ACC112 (cell line): ENCODE measurements around the gene CCL5.
"Not testable (repeated sequence)": the region's sequence is repeated elsewhere in the genome, so short reads cannot be mapped to it uniquely, and the experiment has no call there.

Experiments used
- H2AFZ ChIP-seq: fragments of 200-600 bp; sonication (generic); one replicate; pipeline ENCODE4 v1.6.0; 2017; ENCODE audit warnings: antibody characterized with exemption, low read length; ENCODE audit not compliant: unreplicated experiment
- H3K27ac ChIP-seq: fragments of 200-600 bp; sonication (generic); 2 replicates; pipeline ENCODE4 v1.5.1; 2014; ENCODE audit warnings: low read depth, mild to moderate bottlenecking, antibody characterized with exemption, low read length, moderate library complexity
- H3K27me3 ChIP-seq: fragments of 200-600 bp; sonication (generic); 2 replicates; pipeline ENCODE4 v1.6.1; 2014; ENCODE audit warnings: mild to moderate bottlenecking, antibody characterized with exemption, low read length, moderate library complexity, mixed read lengths; ENCODE audit not compliant: insufficient read depth
- H3K36me3 ChIP-seq: fragments of 200-600 bp; sonication (generic); 2 replicates; pipeline ENCODE4 v1.6.1; 2016; ENCODE audit warnings: mild to moderate bottlenecking, antibody characterized with exemption, low read length, moderate library complexity, mixed read lengths; ENCODE audit not compliant: insufficient read depth
- H3K4me1 ChIP-seq: fragments of 200-600 bp; sonication (generic); one replicate; pipeline ENCODE4 v1.6.1; 2016; ENCODE audit warnings: low read length, mixed read lengths; ENCODE audit not compliant: insufficient read depth, unreplicated experiment, control insufficient read depth
- H3K4me3 ChIP-seq: fragments of 200-600 bp; sonication (generic); 2 replicates; pipeline ENCODE4 v1.5.1; 2014; ENCODE audit warnings: mild to moderate bottlenecking, low read depth, low read length
- H3K79me2 ChIP-seq: fragments of 200-600 bp; sonication (generic); one replicate; pipeline ENCODE4 v1.6.0; 2016; ENCODE audit warnings: low read length; ENCODE audit not compliant: control insufficient read depth, unreplicated experiment, insufficient read depth

CCL5 gene

DNA sequence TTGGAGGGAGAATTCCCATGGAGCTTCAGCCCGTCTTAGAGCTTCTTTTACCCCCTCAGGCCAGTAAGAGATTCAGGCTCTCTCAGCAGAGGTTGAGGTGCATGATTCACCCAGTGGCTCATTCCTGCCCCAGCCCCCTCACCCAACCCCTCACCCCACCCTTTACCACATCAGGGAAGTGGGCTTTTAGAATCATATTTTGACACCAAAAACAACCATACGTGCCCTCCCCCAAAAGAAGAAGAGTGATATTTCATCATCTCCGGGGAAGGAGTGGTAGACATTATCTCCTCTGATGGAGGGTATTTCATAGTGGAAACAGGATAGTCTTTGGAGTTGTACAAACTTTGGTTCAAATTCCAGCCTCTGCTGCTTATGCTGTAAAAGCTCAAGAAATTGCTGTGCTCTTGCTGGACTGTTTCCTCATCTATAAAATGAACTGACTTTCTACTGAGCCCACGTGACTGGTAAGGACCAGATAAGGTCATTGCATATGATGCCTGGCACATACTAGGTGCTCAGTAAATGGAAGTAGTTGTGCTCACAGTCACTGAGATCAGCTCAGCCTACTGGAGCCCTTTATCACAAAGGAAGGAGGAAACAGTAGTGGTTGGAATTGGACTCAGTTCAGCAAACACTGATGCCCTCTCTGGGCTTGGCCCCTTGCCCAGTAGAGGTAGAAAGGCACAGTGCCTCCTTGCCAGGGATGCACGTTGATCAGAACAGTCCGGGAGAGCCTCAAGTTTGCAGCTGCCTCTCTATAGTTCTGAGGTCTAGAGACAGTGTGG, 18.3 kb upstream of the CCL5 start:
- Histone ChIP-seq H3K27me3 (no peaks in the 10 kb centered on the region), H3K27ac (no peak overlapping the region), H3K4me3 (no peak overlapping the region), H3K79me2 (no peaks in the 10 kb centered on the region), H2AFZ (no peak overlapping the region), H3K4me1 (peaks cover 19% of the 10 kb centered on the region), H3K36me3 (no peaks in the 10 kb centered on the region)

DNA sequence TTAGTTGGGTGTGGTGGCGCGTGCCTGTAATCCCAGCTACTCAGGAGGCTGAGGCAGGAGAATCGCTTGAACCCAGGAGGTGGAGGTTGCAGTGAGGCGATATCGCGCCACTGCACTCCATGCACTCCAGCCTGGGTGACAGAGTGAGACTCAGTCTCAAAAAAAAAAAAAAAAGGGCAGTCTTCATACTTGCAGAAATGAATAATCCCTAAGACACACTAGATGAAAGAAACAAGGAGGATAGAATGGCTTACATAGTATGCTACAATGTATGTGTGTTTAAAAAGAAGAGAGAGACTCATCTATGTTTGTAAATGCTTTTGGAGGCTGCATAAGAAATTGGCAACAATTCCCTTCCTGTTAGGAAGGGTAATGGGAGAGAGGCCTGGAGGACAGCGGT, 17.6 kb upstream of the CCL5 start:
- H3K27ac ChIP-seq, H3K4me3 ChIP-seq, H2AFZ ChIP-seq, H3K36me3 ChIP-seq, H3K27me3 ChIP-seq, H3K79me2 ChIP-seq: not testable (repeated sequence)
- peaks cover 19% of the 10 kb centered on the region for H3K4me1 ChIP-seq

DNA sequence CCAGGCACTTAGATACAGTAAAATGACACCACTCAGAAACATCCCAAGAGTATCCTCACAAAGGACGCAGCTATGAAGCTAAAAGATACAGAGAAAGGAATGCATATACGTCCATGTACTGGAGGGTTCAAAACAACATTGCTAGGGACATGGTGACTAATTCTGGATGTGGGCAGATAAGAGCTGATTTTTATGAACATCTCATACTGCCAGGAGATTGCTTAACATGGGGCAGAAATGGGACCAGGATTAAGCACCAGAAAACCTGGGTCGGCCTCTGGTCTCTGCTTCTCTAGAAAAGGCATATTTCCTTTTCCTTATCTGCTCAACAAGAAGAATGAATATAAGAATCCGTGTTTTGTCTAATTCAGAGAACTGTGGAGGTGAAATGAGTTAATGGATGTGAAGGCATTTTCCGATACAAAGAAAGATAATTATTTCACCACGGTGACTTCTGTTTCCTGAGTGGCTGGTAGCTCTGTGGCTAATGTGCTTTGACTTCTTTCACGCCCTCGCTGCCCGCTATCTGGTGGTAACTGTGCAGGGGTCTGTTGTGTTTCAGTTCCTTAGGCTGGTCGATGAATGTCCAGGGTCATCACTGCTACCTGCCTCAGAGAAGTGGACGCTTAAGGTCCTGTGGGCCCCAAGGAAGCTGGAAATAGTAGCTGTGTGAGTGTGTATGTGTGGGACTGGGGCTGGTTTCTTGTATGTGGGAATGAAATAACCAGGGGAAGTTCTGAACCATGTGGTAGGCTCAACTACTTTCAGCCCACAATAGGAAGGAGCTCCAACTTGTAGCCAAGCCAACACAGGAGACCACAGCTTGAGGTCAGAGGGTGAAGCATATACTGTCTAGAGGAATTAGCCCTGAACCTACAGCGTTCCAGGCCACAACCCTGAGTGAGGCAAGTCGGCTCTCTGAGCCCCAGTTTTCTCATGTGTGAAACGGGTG, 15.8 kb upstream of the CCL5 start:
- Histone ChIP-seq H3K4me3 (no peak overlapping the region), H3K4me1 (peaks cover 31% of the 10 kb centered on the region), H3K27me3 (no peaks in the 10 kb centered on the region), H3K27ac (peak overlapping the region; percentile 80), H3K79me2 (no peaks in the 10 kb centered on the region), H3K36me3 (no peaks in the 10 kb centered on the region), H2AFZ (no peak overlapping the region)

DNA sequence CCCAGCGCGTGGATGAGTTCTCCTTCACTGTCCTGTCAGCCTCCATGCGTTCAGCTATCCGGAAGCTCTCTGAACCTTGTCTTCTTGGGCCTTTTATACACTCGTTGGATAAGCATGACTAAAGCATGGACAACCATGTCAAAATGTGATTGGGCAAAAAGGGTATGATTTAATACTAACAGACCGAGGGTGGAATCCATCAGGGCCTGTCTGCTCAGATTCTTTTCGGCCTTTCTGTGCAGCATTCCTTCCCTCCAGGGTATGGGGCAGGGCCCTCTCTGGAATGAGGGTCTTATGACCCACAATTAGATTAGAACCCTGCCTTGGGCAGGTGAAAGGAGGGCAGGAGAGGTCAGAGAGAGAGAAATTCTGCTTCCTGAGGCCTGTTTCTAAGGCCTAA, 14.0 kb upstream of the CCL5 start:
- Histone ChIP-seq H3K27me3 (no peaks in the 10 kb centered on the region), H3K4me1 (peaks cover 42% of the 10 kb centered on the region), H3K4me3 (no peak overlapping the region), H2AFZ (no peak overlapping the region), H3K36me3 (no peaks in the 10 kb centered on the region), H3K79me2 (no peaks in the 10 kb centered on the region), H3K27ac (no peak overlapping the region)

DNA sequence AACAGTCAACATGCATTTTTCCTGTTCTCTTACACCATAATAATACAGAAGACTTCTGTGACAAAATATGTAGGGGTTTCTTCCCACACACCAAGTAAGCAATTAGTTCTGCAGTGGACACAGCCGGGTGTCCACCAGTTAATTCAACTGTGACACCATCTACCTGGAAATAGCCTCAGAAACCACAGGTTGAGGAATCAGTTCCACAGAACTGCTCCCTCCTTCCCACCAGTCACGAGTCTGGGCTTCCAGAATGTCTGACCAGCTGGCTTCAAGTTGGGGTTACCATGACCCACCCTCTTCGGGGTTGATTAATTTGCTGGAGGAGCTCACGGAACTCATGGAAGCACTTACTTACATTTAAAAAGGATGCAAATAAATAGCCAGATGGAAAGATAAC, 13.6 kb upstream of the CCL5 start:
- H3K36me3 ChIP-seq = no peaks in the 10 kb centered on the region
- H3K79me2 ChIP-seq = no peaks in the 10 kb centered on the region
- no peak overlapping the region for H2AFZ ChIP-seq
- no peaks in the 10 kb centered on the region for H3K27me3 ChIP-seq
- H3K4me1 ChIP-seq = peaks cover 42% of the 10 kb centered on the region
- no peak overlapping the region for H3K27ac ChIP-seq
- no peak overlapping the region for H3K4me3 ChIP-seq

DNA sequence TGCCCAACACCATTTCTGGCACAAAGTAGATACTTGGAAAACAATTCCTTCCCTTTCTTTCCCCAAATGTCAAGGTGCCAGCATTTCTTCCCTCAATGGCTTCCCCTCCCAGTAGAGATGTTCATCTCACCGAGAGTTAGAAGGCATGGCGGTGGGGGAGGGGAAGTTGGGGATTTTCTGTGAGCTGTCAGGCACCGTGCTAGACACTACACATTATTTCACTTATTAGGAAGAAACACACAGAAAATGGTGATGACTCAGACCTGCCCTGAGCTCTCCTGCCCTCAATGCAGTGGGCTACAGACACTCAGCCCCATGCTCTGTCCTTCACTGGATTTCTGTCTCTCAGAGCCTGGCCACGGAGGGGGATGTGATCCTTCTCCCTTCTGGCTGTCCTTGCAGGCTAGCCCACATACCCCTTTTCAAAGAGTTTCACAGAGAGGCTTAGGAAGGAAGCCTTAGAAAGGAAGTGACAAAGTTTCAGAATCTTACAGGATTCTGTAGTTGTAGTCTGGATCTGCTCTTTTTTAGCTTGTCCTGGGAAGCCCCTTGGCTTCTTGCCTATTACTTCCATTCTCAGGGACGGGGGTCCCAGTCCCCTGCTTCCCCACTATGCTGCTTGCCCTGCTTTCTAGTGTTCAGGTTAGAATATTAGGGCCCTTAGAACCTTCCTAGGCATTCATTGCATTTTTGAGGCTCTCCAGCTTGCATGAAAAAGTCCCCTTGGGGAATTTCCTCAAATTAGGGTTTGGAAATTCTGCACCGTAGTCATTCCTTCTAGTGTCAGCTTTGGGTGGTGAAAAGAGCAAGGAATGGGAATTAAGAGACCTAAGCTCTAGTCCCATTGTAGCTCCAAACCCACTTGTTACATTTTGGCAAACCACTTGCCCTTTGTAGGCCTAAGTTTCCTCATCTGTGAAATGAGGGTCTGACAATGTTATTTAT, 12.2 kb upstream of the CCL5 start:
- Histone ChIP-seq H3K4me1 (peaks cover 38% of the 10 kb centered on the region), H3K4me3 (no peak overlapping the region), H3K27ac (peak overlapping the region; percentile 75), H2AFZ (peak overlapping the region; percentile 65), H3K79me2 (no peaks in the 10 kb centered on the region), H3K36me3 (no peaks in the 10 kb centered on the region), H3K27me3 (no peaks in the 10 kb centered on the region)

DNA sequence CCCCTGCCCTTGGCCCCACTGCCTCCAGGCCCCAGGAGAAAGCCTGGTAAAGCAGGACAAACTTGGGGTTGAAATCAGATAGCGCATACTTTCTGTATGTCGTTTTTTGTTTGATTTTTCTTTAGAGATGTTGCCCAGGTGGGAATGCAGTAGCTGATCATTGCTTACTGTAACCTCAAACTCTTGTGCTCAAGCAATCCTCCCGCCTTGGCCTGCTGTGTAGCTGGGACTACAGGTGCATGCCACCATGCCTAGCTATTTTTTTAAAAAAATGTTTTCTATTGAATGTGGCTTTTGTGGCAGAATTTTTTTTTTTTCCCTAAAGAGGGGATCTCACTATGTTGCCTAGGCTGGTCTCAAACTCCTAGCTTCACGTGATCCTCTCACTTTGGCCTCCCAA, 11.1 kb upstream of the CCL5 start:
- H3K27ac ChIP-seq = no peak overlapping the region
- no peaks in the 10 kb centered on the region for H3K27me3 ChIP-seq
- H3K79me2 ChIP-seq = no peaks in the 10 kb centered on the region
- no peak overlapping the region for H2AFZ ChIP-seq
- H3K36me3 ChIP-seq = no peaks in the 10 kb centered on the region
- H3K4me3 ChIP-seq = no peak overlapping the region
- peaks cover 37% of the 10 kb centered on the region for H3K4me1 ChIP-seq

DNA sequence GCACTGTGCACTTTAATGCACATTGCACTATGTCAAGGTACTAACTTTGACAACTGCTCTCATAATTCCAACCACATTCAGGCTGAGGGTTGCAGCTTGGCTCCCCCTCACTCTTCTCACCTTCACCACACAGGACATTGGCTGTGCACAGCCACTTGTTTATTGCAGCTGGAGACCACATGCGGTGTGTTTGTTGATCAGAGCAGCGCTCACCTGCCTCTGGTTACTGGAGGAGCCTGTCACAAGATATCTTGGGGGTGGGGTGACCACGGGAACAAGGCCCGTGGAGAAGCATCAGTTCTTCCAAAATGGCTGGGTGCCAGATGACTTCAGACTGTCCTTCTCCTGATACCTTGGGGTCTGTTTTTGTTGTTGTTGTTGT, 10.6 kb upstream of the CCL5 start:
- Histone ChIP-seq H3K27ac (no peak overlapping the region), H3K79me2 (no peaks in the 10 kb centered on the region), H3K36me3 (no peaks in the 10 kb centered on the region)

DNA sequence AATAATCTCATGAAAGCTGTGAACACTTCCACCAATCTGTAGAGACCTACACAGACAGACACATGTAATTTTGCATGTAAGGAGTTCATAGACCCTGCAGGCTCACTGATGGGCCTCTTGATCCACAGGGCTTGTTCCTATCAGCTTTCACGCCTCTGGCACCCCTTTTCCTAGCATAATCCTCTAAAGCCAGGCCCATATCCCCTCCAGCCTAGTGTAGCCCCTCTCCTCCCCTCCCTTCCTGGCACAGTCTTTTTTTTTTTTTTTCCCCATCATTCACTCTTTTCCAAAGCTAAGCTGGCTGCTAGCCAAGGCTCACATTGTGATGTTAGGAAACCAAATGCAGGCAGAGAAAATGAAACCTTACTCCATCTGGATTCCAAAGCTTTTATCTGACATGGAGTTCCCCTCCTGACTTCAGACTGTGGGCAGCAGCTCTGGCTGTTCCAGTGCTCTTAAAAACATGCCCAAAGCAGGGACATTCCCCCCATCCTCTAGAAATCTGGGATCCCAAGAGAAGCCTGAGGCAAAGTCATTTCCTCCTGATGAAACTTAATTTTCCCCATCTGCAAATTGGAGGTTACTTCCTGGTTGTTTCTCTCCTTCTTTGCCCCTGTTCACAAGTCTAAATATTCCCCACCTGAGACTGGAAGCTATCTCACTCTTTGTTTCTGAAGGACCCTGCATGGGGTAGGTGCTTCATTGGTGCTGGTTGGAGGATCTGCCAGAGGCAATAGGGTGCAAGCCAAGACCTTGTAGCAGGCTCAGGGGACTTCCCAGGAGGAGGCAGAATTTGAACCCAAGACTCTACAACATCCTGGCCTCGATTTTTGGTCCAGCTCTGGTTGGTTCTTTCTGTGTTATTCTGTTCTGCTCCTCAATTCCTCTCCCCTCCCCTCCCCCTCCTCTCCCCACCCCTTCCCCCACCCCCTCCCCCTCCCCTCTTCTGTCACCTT, 9.9 kb upstream of the CCL5 start:
- Histone ChIP-seq H3K27ac (peak overlapping the region; percentile 67), H3K4me1 (peaks cover 25% of the 10 kb centered on the region), H3K36me3 (no peaks in the 10 kb centered on the region), H3K4me3 (peak overlapping the region; percentile 23; the same call in 1 of the 2 replicates), H2AFZ (peak overlapping the region; percentile 70), H3K79me2 (no peaks in the 10 kb centered on the region), H3K27me3 (no peaks in the 10 kb centered on the region)

More for the DNA sequence above, 10.6 kb upstream of the CCL5 start:
- Histone ChIP-seq H3K27me3 (no peaks in the 10 kb centered on the region), H3K4me3 (no peak overlapping the region), H2AFZ (no peak overlapping the region), H3K4me1 (peaks cover 32% of the 10 kb centered on the region)
